ENCODE data around the gene NUP88.

DNA sequence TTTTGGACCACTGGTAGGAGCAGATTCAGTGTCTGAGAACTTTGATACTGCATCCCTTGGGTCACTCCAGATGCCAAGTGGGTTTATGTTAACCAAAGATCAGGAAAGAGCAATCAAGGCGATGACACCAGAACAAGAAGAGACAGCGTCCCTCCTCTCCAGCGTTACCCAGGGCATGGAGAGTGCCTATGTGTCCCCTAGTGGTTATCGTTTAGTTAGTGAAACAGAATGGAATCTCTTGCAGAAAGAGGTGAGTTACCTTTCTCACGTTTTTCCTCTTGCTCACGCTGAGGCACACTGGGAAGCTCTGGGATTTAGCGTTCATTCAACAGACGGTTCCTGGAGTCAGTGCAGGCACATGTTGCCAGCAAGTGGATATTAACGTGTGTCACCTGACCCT lies 58.0 kb downstream of the NUP88 start:
- TF ChIP-seq EP300 (IDR thresholded peaks at IDR 0.05) (no peak), POLR2A (IDR thresholded peaks at IDR 0.05) (no peak)
- TF ChIP-seq, protein P1, sequence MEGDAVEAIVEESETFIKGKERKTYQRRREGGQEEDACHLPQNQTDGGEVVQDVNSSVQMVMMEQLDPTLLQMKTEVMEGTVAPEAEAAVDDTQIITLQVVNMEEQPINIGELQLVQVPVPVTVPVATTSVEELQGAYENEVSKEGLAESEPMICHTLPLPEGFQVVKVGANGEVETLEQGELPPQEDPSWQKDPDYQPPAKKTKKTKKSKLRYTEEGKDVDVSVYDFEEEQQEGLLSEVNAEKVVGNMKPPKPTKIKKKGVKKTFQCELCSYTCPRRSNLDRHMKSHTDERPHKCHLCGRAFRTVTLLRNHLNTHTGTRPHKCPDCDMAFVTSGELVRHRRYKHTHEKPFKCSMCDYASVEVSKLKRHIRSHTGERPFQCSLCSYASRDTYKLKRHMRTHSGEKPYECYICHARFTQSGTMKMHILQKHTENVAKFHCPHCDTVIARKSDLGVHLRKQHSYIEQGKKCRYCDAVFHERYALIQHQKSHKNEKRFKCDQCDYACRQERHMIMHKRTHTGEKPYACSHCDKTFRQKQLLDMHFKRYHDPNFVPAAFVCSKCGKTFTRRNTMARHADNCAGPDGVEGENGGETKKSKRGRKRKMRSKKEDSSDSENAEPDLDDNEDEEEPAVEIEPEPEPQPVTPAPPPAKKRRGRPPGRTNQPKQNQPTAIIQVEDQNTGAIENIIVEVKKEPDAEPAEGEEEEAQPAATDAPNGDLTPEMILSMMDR (IDR thresholded peaks at IDR 0.05) = no peak

Data from upper lobe of left lung (tissue), 4 donors.